HS-5 (cell line): ENCODE data around the gene PYY.
"Not testable (repeated sequence)": the region's sequence is repeated elsewhere in the genome, so short reads cannot be mapped to it uniquely, and the experiment has no call there.

Experiments
- DNase-seq: peaks from one replicate; pipeline ENCODE4 v3.0.0-alpha.2; 2012; ENCODE audit warnings: low read depth

Gene PYY

GRCh38 chr17:43953746-43954145, at the start of gene PYY:
PYY (minus strand) TSS chr17:43953940; CDS start chr17:43953483, 457 bp downstream.
- no peak for DNase-seq

- DNase-seq: peak; percentile 71
Measured at GRCh38 chr17:44002141-44002848, 48.6 kb upstream of the PYY start.

GRCh38 chr17:44001461-44001920, 47.8 kb upstream of the PYY start:
- DNase-seq: no peak

- DNase-seq: no peak
Measured at GRCh38 chr17:44000871-44001460, 47.2 kb upstream of the PYY start.

- DNase-seq: no peak
Measured at GRCh38 chr17:44000141-44000860, 46.6 kb upstream of the PYY start.

GRCh38 chr17:43999024-43999423, 45.3 kb upstream of the PYY start:
- DNase-seq: no peak

- DNase-seq: peak; percentile 40
Measured at GRCh38 chr17:43998552-43998951, 44.8 kb upstream of the PYY start.

GRCh38 chr17:43997180-43997579, 43.4 kb upstream of the PYY start:
- DNase-seq: not testable (repeated sequence)

GRCh38 chr17:43995150-43995471, 41.4 kb upstream of the PYY start:
- no peak for DNase-seq

GRCh38 chr17:43994272-43995149, 40.8 kb upstream of the PYY start:
- no peak for DNase-seq

- DNase-seq: no peak
Measured at GRCh38 chr17:43992641-43993040, 38.9 kb upstream of the PYY start.

GRCh38 chr17:43988301-43988700, 34.6 kb upstream of the PYY start:
- DNase-seq: no peak

GRCh38 chr17:43987131-43988021, 33.6 kb upstream of the PYY start:
- DNase-seq: no peak

GRCh38 chr17:43986225-43986981, 32.7 kb upstream of the PYY start:
- no peak for DNase-seq

- DNase-seq: no peak
Measured at GRCh38 chr17:43984521-43984920, 30.8 kb upstream of the PYY start.

- no peak for DNase-seq
Measured at GRCh38 chr17:43983515-43984411, 30.0 kb upstream of the PYY start.

GRCh38 chr17:43983196-43983514, 29.4 kb upstream of the PYY start:
- DNase-seq: no peak

GRCh38 chr17:43982171-43982570, 28.4 kb upstream of the PYY start:
- DNase-seq: no peak

- DNase-seq: no peak
Measured at GRCh38 chr17:43979671-43980070, 25.9 kb upstream of the PYY start.

GRCh38 chr17:43979011-43979410, 25.3 kb upstream of the PYY start:
- no peak for DNase-seq
